Hypothalamus (tissue), 51 donors: Measurements from ENCODE around the gene GH2.
"Not testable (repeated sequence)": the region's sequence is repeated elsewhere in the genome, so short reads cannot be mapped to it uniquely, and the experiment has no call there.

Experiments used
- DNase-seq, 51 donors: peaks; one replicate each; lab custom pipeline; 2025; lab: John Stamatoyannopoulos, UW

Gene GH2

DNA sequence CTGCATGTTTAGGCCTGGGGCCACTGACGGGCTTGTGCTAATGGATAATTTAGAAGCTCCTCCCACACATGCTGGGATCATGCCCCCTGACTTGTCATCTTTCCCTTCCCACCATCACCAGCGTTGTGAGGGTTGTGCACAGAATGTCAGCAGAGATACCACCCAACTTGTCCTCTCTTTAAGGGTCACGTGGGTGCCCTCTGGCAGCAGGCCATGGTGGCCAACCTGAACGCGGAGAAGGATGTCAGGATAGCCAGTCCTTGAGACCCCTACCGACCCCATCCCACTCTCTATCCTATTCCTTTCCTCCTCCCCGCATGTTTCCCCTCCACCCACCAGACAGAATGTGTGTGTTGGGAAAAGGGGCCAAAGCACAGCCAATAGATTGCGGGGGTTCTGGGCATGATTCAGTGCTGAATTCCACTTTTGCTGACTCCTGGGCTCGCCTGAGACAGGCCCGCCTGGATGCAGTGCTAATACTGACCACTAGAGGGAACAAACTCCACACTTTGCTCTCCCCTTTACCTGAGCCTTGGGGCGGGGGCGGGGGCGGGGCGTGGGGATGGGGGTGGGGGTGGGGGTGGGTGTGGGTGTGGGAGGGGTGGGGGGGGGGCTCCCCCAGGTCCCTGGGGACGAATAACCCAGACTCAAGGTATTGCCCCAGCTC is at the start of gene GH2:
TSS of gene GH2 (minus strand) at position 10 of the 667 bp plus-strand sequence. CDS start 143 bp downstream, outside the sequence.
- DNase-seq: peak in 2 of 51 donors; percentile 3 to 24

DNA sequence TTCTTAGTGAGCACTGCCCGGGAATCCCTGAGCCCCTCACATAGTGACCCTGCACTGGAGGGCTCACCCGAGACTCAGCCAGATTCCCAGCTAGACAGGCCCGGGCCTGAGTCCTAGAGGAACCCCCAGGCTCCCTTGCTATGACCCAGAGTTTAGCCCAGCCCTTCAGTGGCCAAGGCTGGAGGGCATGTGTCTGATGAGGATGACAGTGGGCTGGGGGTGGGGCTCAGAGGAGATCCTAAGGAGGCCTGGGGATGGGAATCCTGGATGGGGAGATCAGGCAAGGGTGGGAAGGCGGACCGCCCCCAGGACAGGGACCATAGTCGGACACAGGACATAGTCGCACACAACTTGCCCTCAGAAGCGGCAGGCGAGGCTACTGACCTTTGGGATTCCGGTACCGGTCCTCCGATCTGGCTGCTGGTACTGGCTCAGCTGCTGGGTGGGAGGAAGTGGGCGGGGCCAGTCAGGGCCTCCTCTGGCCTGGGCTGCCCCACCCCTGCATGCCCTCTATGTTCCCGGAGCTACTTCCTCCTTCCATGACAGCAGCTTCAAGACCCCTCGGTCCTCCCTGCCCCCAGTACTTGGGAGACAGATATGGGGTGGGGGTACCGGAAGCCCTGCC is 49.3 kb upstream of the GH2 start:
- peak in 2 of 51 donors; percentile 7 to 19 for DNase-seq

GRCh38 chr17:63929860-63930766 is 48.4 kb upstream of the GH2 start:
- peak in 1 of 51 donors; percentile 14 for DNase-seq

- no peak for DNase-seq
Observed at GRCh38 chr17:63928966-63929695, 47.4 kb upstream of the GH2 start.

GRCh38 chr17:63928172-63928666 is 46.5 kb upstream of the GH2 start:
- DNase-seq: no peak

DNA sequence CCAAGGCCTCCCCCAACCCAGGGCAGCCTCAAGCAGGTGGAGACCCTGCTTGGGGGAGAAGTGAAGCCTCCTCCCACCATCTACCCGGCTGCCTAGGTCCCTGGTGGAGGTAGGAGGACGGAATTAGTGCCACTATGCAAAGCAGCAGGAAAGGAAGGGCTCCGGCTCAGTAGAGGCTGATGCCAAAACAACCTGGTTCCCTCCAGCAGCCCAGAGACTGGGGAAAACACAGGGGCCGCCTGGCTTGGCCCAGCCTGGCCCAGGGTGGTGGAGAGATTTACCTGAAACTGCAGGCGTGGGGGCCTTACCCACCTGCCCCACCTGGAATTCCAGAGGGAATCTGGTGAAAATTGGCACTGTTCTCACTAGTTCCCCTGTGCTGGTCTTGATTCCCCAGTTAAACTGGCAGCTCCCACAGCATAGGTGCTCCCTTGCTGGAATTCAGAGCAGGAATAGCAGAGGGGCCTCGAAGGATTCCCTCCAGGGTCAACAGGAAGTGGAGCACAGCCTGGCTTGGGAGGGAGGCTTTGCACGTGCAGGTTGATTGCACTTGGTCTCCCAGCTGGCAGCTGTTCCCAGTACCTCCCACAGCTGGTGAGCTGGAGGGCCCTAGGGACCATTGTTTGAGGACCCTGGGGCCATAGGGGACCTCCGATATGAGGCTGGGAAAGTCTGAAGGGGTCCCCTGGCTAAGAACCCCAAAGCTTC is 45.9 kb upstream of the GH2 start:
- DNase-seq: no peak

DNA sequence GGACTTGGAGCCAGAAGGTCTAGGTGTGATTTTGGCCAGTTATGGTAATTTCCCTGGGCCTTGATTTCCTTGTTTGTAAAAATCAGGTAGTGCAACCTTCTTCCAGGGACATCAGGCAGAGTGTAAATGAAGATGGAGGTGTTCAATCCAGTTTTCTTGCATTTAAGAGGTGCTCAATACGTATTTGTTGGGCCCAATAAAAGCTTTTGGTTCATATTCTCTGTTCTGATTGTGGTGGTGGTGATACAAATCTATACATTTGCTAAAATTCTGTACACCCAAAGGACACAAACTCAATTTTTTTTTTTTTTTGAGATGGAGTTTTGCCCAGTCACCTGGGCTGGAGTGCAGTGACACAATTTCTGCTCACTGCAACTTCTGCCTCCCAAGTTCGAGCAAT is 44.4 kb upstream of the GH2 start:
- DNase-seq: no peak

DNA sequence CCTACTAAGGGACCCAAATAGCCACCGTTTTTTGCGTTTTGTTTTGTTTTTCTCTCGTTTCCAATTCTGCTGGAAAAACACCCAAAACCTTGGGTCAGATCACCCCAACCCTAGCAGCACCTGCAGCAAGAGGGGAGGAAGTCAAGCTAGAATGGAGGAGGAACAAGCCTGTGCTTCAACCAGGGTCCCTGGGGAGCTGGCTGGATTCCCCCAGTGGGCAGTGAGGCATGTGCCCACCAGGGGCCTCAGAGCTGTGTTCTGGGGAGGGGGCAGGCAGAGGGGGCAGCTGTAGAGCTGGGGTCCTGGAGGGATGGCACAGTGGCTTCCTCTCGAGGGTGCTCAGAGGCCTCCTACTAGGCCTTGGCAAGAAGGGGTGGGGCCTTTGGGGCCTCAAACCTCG is 43.9 kb upstream of the GH2 start:
- DNase-seq: no peak

- not testable (repeated sequence) for DNase-seq
Observed at GRCh38 chr17:63922402-63922801, 40.7 kb upstream of the GH2 start.

DNA sequence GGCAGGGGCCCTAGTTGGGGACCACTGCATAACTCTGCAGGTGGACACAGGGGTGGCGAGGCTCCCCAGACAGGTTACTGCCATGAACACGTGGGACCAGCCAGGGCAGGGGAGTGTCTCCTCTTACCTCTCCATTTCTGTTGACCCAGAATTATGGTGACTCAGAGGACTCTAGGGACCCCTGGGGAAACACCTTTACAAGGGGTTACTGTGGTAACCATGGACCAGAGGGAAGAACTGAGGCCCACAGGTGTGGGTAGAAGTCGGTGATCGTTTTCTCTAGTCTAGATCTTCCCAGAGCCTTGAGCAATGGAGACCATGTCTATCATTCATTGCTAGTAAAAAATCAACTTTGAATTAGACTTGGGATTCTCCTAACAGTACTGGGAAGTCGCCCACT is 39.0 kb upstream of the GH2 start:
- DNase-seq: not testable (repeated sequence)

DNA sequence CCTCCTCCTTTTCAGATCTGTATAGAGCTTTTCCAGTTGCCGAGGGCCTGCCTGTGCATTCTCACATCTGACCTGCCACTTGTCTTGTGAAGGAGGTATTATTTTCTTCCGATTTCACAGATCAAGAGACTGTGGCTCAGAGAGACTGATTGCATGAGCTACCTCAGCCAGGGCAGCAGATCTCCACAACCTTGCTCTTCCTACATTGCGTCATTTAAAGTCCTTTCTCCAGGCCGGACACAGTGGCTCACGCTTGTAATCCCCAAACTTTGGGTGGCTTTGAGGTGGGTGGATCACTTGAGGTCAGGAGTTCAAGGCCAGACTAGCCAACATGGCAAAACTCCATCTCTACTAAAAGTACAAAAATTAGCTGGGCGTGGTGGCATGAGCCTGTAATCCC is 38.3 kb upstream of the GH2 start:
- DNase-seq: not testable (repeated sequence)

- peak in 23 of 51 donors; percentile 5 to 40 (median 18) for DNase-seq
Observed at GRCh38 chr17:63919311-63919723, 37.6 kb upstream of the GH2 start.

DNA sequence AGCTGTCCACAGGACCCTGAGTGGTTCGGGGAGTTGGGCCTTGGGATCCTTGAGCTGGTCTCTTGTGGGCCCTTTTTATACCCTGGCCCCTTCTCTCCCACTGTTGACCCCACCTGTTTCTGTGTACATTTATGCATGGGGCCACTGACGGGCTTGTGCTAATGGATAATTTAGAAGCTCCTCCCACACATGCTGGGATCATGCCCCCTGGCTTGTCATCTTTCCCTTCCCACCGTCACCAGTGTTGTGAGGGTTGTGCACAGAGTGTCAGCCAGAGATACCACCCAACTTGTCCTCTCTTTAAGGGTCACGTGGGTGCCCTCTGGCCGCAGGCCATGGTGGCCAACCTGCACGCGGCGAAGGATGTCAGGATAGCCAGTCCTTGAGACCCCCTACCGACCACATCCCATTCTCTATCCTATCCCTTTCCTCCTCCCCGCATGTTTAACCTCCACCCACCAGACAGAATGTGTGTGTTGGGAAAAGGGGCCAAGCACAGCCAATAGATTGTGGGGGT is 37.1 kb upstream of the GH2 start, which contains the start of gene GH1:
TSS of gene GH1 (minus strand) at position 51 of the 517 bp plus-strand sequence. CDS start 63 bp downstream, outside the sequence.
- not testable (repeated sequence) for DNase-seq

DNA sequence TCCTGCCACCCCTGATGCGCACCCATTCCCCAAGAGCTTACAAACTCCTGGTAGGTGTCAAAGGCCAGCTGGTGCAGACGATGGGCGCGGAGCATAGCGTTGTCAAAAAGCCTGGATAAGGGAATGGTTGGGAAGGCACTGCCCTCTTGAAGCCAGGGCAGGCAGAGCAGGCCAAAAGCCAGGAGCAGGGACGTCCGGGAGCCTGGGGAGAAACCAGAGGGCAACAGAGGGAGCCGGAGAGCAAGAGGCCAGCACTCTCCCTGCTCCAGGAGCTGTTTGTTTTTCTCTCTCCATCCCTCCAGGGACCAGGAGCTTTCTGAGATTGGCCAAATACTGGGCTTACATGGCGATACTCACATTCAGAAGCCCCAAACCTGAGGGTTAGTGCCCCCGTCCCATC is 36.6 kb upstream of the GH2 start:
- no peak for DNase-seq

DNA sequence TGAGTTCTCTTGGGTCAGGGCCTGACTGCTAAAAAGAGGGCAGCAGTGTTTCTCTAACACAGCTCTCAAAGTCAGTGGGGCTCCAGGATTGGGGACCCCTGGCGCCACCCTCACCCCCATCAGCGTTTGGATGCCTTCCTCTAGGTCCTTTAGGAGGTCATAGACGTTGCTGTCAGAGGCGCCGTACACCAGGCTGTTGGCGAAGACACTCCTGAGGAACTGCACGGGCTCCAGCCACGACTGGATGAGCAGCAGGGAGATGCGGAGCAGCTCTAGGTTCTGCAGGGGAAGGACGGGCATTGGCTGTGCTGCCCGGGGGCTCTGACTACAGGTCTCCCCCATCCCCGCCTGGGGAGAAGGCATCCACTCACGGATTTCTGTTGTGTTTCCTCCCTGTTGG is 35.9 kb upstream of the GH2 start:
- no peak for DNase-seq

GRCh38 chr17:63917206-63917605 is 35.5 kb upstream of the GH2 start:
- DNase-seq: not testable (repeated sequence)

GRCh38 chr17:63916566-63917185 is 34.9 kb upstream of the GH2 start:
- no peak for DNase-seq

DNA sequence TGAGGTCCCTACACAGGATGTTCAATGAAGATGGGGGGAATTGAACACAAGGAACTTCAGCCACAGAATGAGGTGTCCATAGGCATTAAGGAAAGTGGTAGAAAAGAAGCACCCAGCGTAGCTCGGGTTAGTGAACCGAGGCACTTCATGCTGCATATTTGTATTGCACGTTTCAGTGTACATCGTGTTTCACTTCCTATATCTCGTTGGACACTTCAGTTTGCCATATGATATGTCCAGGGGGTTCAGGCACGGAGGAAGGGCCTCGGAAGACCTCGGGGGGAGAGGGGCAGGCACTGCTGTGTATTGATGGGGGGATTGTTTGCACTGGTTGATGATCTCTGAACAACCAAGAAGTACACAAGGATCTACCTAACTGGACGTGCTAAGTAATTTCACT is 34.0 kb upstream of the GH2 start:
- not testable (repeated sequence) for DNase-seq

DNA sequence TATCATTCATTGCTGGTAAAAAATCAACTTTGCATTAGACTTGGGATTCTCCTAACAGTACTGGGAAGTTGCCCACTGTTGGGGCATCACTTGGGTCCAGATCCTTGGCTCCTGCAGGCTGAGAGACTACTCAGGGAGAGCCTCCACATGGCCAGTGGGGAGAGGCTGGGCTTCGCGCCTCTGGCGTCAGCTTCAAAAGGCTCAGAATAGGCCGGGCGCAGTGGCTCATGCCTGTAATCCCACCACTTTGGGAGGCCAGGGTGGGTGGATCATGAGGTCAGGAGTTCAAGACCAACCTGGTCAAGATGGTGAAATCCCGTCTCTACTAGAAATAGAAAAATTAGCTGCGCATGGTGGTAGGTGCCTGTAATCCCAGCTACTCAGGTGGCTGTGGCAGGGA is 32.7 kb upstream of the GH2 start:
- no peak for DNase-seq
